Muscle of arm (tissue), 12 donors: Measurements from ENCODE around the gene MIAT. TPM values are rescaled to one million over a fixed set of nuclear protein-coding genes. Genes with fewer than 3 reads are reported as not detected.

Experiments
- polyA plus RNA-seq, 12 donors: library from polyadenylated mRNA; unstranded; fragments of 120-200 nt; gene quantifications; one replicate each; pipeline ENCODE4 v1.2.1, GENCODE V29; 2013; ENCODE audit not compliant: insufficient read length in 12 of 12

The MIAT gene
- polyA plus RNA-seq, 12 donors: 0.08 to 7.3 (median 0.86) TPM; not detected in 1

Other genes with a start within 250 kb of the MIAT start
- 1 to 10 TPM in 7 of 12 donors, under 1 TPM in 4, not detected in 1; 0.56 to 3.1 (median 1.4) TPM for gene ASPHD2, start 228.3 kb upstream of the MIAT start, polyA plus RNA-seq
- gene HPS4, start 173.8 kb upstream of the MIAT start, polyA plus RNA-seq: 10 to 100 TPM in 11 of 12 donors, not detected in 1; 12.8 to 41.2 (median 18.6) TPM
- 10 to 100 TPM in 11 of 12 donors, not detected in 1; 21.0 to 34.1 (median 27.8) TPM for gene SRRD, start 173.7 kb upstream of the MIAT start, polyA plus RNA-seq
- 10 to 100 TPM in 11 of 12 donors, not detected in 1; 18.2 to 29.5 (median 23.8) TPM for gene TFIP11, start 145.1 kb upstream of the MIAT start, polyA plus RNA-seq
- gene TPST2, start 67.5 kb upstream of the MIAT start, polyA plus RNA-seq: 10 to 100 TPM in 3 of 12 donors, 1 to 10 TPM in 8, not detected in 1; 5.0 to 31.4 (median 7.0) TPM
- gene CRYBB1, start 39.6 kb upstream of the MIAT start, polyA plus RNA-seq: 1 to 10 TPM in 8 of 12 donors, under 1 TPM in 2, not detected in 2; 0.71 to 2.2 (median 1.1) TPM
- not detected for gene CRYBA4, start 35.6 kb upstream of the MIAT start, polyA plus RNA-seq